B cell (primary cell): Measurements from ENCODE around the gene ALOX15B. TPM values are rescaled to one million over a fixed set of nuclear protein-coding genes. Genes with fewer than 3 reads are reported as not detected.

Experiments
- ATAC-seq: fragments of 200-7000 bp; cut with Tn5 transposase; one replicate; pipeline ENCODE4 v1.10.0; 2021; ENCODE audit warnings: low read depth, mild to moderate bottlenecking, moderate number of reproducible peaks, moderate library complexity
- CTCF ChIA-PET: fragments of 350-600 bp; sonication (Branson Sonifier 250); formaldehyde crosslinking; loops from one replicate; lab custom pipeline; 2021; ENCODE audit warnings: antibody characterized with exemption, inconsistent platforms; lab: Charles Lee
- POLR2A ChIA-PET: fragments of 350-600 bp; sonication (Branson Sonifier 250); formaldehyde crosslinking; loops from one replicate; lab custom pipeline; 2021; ENCODE audit warnings: antibody characterized with exemption; lab: Charles Lee
- DNase-seq: peaks from one replicate; pipeline ENCODE4 v3.0.0; 2013
- H2AFZ ChIP-seq: 2 replicates; pipeline ENCODE4 v1.6.1; 2012; ENCODE audit warnings: mild to moderate bottlenecking, low read depth, low read length; ENCODE audit not compliant: insufficient read depth, poor library complexity, severe bottlenecking
- H3K27ac ChIP-seq, 2 donors: 1 replicate in 1 of 2; 2 replicates in 1 of 2; pipeline ENCODE4 v1.5.1; 2012 to 2013; ENCODE audit warnings: low read length in 2 of 2, mild to moderate bottlenecking in 2 of 2, moderate library complexity in 1 of 2
- H3K27me3 ChIP-seq, 4 experiments: fragments of 200-600 bp in 1 of 4; sonication (generic) in 1 of 4; replicated peaks in 1 of 4; 1 replicate in 2 of 4; 2 replicates in 2 of 4; pipeline versions ENCODE4 v1.6.1 to v1.7.0; 2013 to 2016; ENCODE audit warnings: low read length in 3 of 4, mild to moderate bottlenecking in 2 of 4, mixed read lengths in 1 of 4, moderate library complexity in 1 of 4; ENCODE audit not compliant: insufficient read depth in 4 of 4, control insufficient read depth in 3 of 4; ENCODE audit errors: control extremely low read depth in 1 of 4
- H3K36me3 ChIP-seq, 2 experiments: replicated peaks in 1 of 2; 1 replicate in 1 of 2; 2 replicates in 1 of 2; pipeline versions ENCODE4 v1.6.1 to v1.7.1; 2013; ENCODE audit warnings: low read length in 1 of 2; ENCODE audit not compliant: insufficient read depth in 2 of 2, control insufficient read depth in 1 of 2; ENCODE audit errors: control extremely low read depth in 1 of 2, extremely low read depth in 1 of 2
- H3K4me1 ChIP-seq, 2 donors: fragments of 200-600 bp in 1 of 2; sonication (generic) in 1 of 2; 1 replicate in 1 of 2; 2 replicates in 1 of 2; pipeline versions ENCODE4 v1.5.1 to v1.6.1; 2013 to 2017; ENCODE audit warnings: low read length in 2 of 2; ENCODE audit not compliant: control insufficient read depth in 2 of 2, insufficient read depth in 2 of 2
- H3K4me2 ChIP-seq: replicated peaks from 2 replicates; pipeline ENCODE3; 2012; ENCODE audit warnings: mild to moderate bottlenecking, low read depth, low read length; ENCODE audit not compliant: poor library complexity, severe bottlenecking
- H3K4me3 ChIP-seq, 5 experiments: fragments of 200-600 bp in 1 of 5; sonication (generic) in 1 of 5; 1 replicate in 3 of 5; 2 replicates in 2 of 5; pipeline versions ENCODE4 v1.5.1 to v1.7.0; 2011 to 2016; ENCODE audit warnings: low read length in 4 of 5, mild to moderate bottlenecking in 4 of 5, low read depth in 2 of 5, control low read depth in 1 of 5, moderate library complexity in 1 of 5; ENCODE audit not compliant: insufficient read depth in 1 of 5; ENCODE audit errors: control extremely low read depth in 1 of 5, extremely low read depth in 1 of 5
- H3K79me2 ChIP-seq: fragments of 200-600 bp; sonication (generic); one replicate; pipeline ENCODE4 v1.6.0; 2016; ENCODE audit warnings: low read length; ENCODE audit not compliant: control insufficient read depth, insufficient read depth
- H3K9ac ChIP-seq: fragments of 200-600 bp; sonication (generic); 2 replicates; pipeline ENCODE4 v1.6.1; 2017; ENCODE audit warnings: mild to moderate bottlenecking, low read length, moderate library complexity
- H3K9me3 ChIP-seq, 3 donors: one replicate each; pipeline versions ENCODE4 v1.6.1 to v1.7.1; 2013; ENCODE audit warnings: low read length in 2 of 3; ENCODE audit not compliant: control insufficient read depth in 2 of 3, insufficient read depth in 1 of 3; ENCODE audit errors: control extremely low read depth in 1 of 3
- H4K20me1 ChIP-seq: 2 replicates; pipeline ENCODE4 v1.6.0; 2012; ENCODE audit warnings: mild to moderate bottlenecking, low read length; ENCODE audit not compliant: insufficient read depth, control insufficient read depth, poor library complexity, severe bottlenecking
- H3K27ac Mint-ChIP-seq: one replicate; pipeline ENCODE4 v1.8.0; 2021; ENCODE audit warnings: mixed read lengths
- H3K27me3 Mint-ChIP-seq: one replicate; pipeline ENCODE4 v1.8.0; 2021; ENCODE audit warnings: mixed read lengths
- H3K4me1 Mint-ChIP-seq: one replicate; pipeline ENCODE4 v1.8.0; 2021; ENCODE audit warnings: mixed read lengths
- H3K4me3 Mint-ChIP-seq: one replicate; pipeline ENCODE4 v1.8.0; 2021; ENCODE audit warnings: mixed read lengths
- H3K9me3 Mint-ChIP-seq: one replicate; pipeline ENCODE4 v1.8.0; 2022; ENCODE audit warnings: mixed read lengths; ENCODE audit not compliant: insufficient read depth
- CTCF ChIP-seq: fragments of 200-600 bp; IDR thresholded peaks from one replicate; pipeline ENCODE4 v1.8.0; 2022; ENCODE audit warnings: antibody characterized with exemption, mild to moderate bottlenecking
- EZH2 ChIP-seq: IDR thresholded peaks from 2 replicates; pipeline ENCODE4 v1.6.1; 2012; ENCODE audit warnings: borderline replicate concordance, low read depth, mild to moderate bottlenecking, moderate library complexity, low read length; ENCODE audit not compliant: insufficient read depth, poor library complexity, severe bottlenecking
- WGBS: methylation state at CpG from one replicate; pipeline ENCODE4 v1.1.5; 2013; ENCODE audit warnings: missing lambda C conversion rate; ENCODE audit not compliant: insufficient coverage; 5-methylcytosine and 5-hydroxymethylcytosine counted together
- intact Hi-C: fragments of 100-400 bp; cut with micrococcal nuclease; formaldehyde crosslinking; loops from one replicate; pipeline ENCODE4 v1.10.0; 2022
- polyA plus RNA-seq: library from polyadenylated mRNA; depleted of rRNA; stranded (reverse); fragments of >200 nt; gene quantifications from 2 replicates; pipeline ENCODE4 v1.2.3, GENCODE V29; 2012
- total RNA-seq, 2 donors: library from RNA; stranded (reverse); fragments of 120-200 nt in 1 of 2; gene quantifications; 1 replicate in 1 of 2; 2 replicates in 1 of 2; pipeline versions ENCODE4 v1.2.3 to v1.2.4, GENCODE V29; 2013 to 2022

The ALOX15B gene
- total and polyA plus RNA-seq, 2 donors (not counting 1 experiment from before 2014, with no cell fraction given): 0.03 TPM; not detected in 1

- Histone ChIP-seq H4K20me1 (no peaks in the 10 kb centered on the region), H3K4me1 (peaks cover 22 to 25% of the 10 kb centered on the region in 2 donors), H3K27me3 (peaks cover 0 to 16% (median 5%) of the 10 kb centered on the region in 4 experiments), H3K36me3 (no peaks in the 10 kb centered on the region), H3K9me3 (no peaks in the 10 kb centered on the region), H3K27ac (no peak overlapping the region), H3K9ac (peak overlapping the region; percentile 26), H2AFZ (peak overlapping the region; percentile 26), H3K4me3 (peak overlapping the region in 1 of 5 experiments; percentile 21), H3K4me2 (peak overlapping the region; percentile 63), H3K79me2 (no peaks in the 10 kb centered on the region)
- Mint-ChIP-seq H3K4me3 (peak overlapping the region; percentile 29), H3K4me1 (peaks cover 29% of the 10 kb centered on the region), H3K27me3 (peaks cover 16% of the 10 kb centered on the region), H3K27ac (peak overlapping the region; percentile 88), H3K9me3 (no peaks in the 10 kb centered on the region)
- CTCF ChIA-PET: interaction anchor here (0.6 to 10.2 kb wide), 27 partner anchors 14 to 942 kb away, joined by 3 to 131 read pairs (median 9); partner anchors contain the start of genes ALOXE3, CNTROB, RNF227 and TRAPPC1
- 50% methylated on average over 2 of the region's 3 CpGs for WGBS
- TF ChIP-seq CTCF (no peak), EZH2 (no peak)
- ATAC-seq: no peak
- DNase-seq: no peak
- intact Hi-C loops: loop anchor here (5.0 kb wide), 1 partner anchor 124 kb away; the partner anchor contains the start of genes CNTROB and TRAPPC1
- POLR2A ChIA-PET: interaction anchor here (1.0 kb wide), 1 partner anchor 118 kb away, joined by 3 read pairs; no protein-coding TSS in a partner anchor
Measured at GRCh38 chr17:8055851-8056231, 17.0 kb downstream of the ALOX15B start.
